Measurements from ENCODE around the gene FNDC3B.

The FNDC3B gene

GRCh38 chr3:172128858-172129257, 89.5 kb downstream of the FNDC3B start:
- in situ Hi-C loops (cut with MboI; ENCODE audit: low pct_unique_long_range_greater_than_20kb, low sequenced_read_pairs, unreplicated experiment) = no loop called here
- TF ChIP-seq, protein P1, sequence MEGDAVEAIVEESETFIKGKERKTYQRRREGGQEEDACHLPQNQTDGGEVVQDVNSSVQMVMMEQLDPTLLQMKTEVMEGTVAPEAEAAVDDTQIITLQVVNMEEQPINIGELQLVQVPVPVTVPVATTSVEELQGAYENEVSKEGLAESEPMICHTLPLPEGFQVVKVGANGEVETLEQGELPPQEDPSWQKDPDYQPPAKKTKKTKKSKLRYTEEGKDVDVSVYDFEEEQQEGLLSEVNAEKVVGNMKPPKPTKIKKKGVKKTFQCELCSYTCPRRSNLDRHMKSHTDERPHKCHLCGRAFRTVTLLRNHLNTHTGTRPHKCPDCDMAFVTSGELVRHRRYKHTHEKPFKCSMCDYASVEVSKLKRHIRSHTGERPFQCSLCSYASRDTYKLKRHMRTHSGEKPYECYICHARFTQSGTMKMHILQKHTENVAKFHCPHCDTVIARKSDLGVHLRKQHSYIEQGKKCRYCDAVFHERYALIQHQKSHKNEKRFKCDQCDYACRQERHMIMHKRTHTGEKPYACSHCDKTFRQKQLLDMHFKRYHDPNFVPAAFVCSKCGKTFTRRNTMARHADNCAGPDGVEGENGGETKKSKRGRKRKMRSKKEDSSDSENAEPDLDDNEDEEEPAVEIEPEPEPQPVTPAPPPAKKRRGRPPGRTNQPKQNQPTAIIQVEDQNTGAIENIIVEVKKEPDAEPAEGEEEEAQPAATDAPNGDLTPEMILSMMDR (IDR thresholded peaks at IDR 0.05; ENCODE audit: extremely low read depth, insufficient read depth, missing control alignments) = no peak
- DNase-seq (ENCODE audit: low spot score) = no peak

- no peak for DNase-seq (ENCODE audit: low spot score)
- in situ Hi-C loops (cut with MboI; ENCODE audit: low pct_unique_long_range_greater_than_20kb, low sequenced_read_pairs, unreplicated experiment) = no loop called here
- TF ChIP-seq, protein P1 (IDR thresholded peaks at IDR 0.05; ENCODE audit: extremely low read depth, insufficient read depth, missing control alignments) = no peak
These were observed 90.1 kb downstream of the FNDC3B start for GRCh38 chr3:172129498-172129849.

DNA sequence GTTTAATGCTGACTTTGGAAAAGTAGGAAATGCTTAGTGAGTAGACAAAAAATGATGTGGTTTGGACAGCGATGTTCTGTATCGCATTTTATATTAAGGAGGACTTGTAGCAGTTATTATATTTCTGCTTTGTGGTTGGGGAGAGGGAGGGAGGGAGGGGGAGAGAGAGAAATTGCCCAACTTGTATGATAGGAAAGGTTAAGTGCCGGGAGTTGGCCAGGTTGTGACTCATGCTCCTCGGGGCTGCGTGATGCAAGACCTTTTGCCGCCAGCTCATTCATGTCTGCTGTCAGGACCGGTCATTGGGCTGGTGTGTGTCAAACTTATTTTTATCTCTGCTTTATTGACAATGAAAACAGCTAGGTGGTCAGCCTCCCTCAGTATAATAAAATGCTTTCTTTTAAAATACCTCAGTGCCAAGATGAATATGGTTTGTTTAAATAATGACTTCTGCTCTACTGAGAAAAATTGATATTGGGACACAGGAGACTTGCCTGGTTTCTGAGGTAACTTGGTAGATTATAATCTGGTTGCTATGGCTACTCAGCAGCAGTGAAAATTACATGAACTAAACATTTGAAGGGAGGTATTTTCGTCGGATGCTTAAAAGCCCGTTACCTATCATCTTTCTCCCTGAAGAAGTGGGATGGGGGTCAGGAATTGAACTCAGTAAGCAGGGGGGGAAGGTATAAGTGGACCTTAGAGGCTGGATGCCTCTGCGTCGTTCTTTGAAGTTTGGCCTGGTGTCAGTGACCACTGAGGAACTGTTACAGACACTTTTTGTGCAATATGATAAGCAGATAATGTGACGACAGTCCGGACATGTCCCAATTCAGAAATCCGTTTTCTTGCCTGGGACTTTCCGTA, 90.7 kb downstream of the FNDC3B start:
- TF ChIP-seq, protein P1 (IDR thresholded peaks at IDR 0.05; ENCODE audit: extremely low read depth, insufficient read depth, missing control alignments) = no peak
- in situ Hi-C loops (cut with MboI; ENCODE audit: low pct_unique_long_range_greater_than_20kb, low sequenced_read_pairs, unreplicated experiment) = no loop called here
- no peak for DNase-seq (ENCODE audit: low spot score)

DNA sequence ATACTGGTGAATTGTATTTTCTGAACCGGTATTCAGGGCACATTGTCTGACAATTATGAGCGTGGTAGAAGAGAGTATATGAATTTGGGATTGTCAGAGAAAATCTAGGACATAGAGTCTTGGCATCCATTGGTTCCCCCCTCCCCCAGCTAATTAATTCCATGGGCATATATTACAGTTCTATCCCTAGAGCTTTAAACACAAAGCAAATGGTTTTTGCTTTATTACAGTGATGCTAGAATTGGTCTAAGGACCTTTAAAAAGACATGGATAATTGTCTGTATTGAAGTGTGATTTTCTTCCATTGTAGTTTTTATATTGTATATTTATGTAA, 91.3 kb downstream of the FNDC3B start:
- in situ Hi-C loops (cut with MboI; ENCODE audit: low pct_unique_long_range_greater_than_20kb, low sequenced_read_pairs, unreplicated experiment) = no loop called here
- TF ChIP-seq, protein P1 (IDR thresholded peaks at IDR 0.05; ENCODE audit: extremely low read depth, insufficient read depth, missing control alignments) = no peak
- no peak for DNase-seq (ENCODE audit: low spot score)

DNA sequence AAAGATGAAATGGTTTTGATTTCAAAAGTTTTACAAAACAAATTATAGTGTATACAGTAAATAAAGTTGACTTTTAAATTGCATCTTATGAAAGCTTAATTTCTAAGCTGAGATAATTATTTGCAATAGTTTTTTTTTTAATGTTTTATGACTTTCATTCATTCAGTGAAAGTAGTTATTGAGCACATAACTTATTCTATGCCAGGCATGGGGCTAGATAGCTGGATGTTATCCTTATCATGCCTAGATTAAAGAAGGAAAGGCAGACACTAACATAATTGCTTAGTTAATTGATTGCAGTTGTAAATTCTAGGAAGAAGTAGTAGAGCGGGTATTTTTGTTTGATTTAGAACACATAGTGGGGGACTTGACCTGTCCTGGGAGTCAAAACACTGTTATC, 92.4 kb downstream of the FNDC3B start:
- in situ Hi-C loops (cut with MboI; ENCODE audit: low pct_unique_long_range_greater_than_20kb, low sequenced_read_pairs, unreplicated experiment) = no loop called here
- DNase-seq (ENCODE audit: low spot score) = no peak
- TF ChIP-seq, protein P1 (IDR thresholded peaks at IDR 0.05; ENCODE audit: extremely low read depth, insufficient read depth, missing control alignments) = no peak

GRCh38 chr3:172132159-172132586, 92.8 kb downstream of the FNDC3B start:
- TF ChIP-seq, protein P1 (IDR thresholded peaks at IDR 0.05; ENCODE audit: extremely low read depth, insufficient read depth, missing control alignments) = no peak
- no peak for DNase-seq (ENCODE audit: low spot score)
- in situ Hi-C loops (cut with MboI; ENCODE audit: low pct_unique_long_range_greater_than_20kb, low sequenced_read_pairs, unreplicated experiment) = no loop called here

Measured in GM13977 (cell line).